AG08395 (cell line): ENCODE measurements around the gene MARF1.
A peak's percentile ranks its signal among the peaks of the same experiment; 100 is the strongest.
"Not testable (repeated sequence)": the region's sequence is repeated elsewhere in the genome, so short reads cannot be mapped to it uniquely, and the experiment has no call there.

Experiments
- DNase-seq: peaks from one replicate; pipeline ENCODE4 v3.0.0; 2012; ENCODE audit warnings: mixed read lengths, low spot score

Gene MARF1

DNA sequence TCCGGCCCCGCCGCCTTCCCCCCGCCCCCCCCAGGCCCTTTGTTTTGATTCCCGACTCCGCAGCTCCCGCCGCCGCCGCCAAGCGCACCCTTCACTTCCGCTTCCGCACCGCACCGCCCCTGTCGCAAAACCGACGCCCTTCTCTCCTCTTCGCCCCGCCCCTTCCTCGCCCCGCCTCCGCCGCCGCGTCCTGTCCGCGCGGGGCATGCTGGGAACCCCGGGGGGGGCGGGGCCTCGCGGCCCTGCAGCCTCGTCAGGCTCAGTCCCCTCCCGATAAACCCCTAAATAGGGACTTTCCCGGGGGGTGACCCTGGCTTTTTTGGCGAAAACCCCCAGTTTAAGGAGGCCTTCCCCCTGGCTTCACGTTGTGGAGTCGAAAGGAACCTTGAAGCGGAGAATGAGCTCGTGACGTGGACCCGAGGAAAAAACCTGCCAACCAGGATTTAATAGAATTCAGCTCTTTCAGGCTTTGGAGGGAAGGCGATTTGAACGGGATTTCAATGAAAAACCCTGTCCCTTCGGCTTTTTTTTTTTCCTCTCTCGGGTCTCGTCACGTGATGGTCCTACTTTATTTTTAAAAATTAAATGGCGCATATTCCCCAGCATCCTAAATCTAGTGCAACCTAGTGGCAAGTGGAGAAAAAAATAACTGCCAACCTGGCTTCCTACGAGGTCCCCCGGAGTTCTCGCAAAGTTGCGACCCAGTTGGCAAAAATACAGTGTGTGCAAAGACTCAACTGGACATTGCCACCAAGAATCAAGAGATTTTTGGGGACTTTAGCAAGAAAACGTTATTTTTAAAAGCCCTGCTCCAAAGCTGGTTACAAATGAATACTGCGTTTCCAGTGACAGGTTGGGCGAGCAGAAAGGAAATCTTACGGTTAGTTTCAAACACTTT lies at the start of gene MARF1:
Gene MARF1 (minus strand): TSS at position 107 of the 898 bp plus-strand sequence. CDS start 3,921 bp downstream, outside the sequence.
- peak; percentile 94 for DNase-seq

GRCh38 chr16:15692508-15692907 lies 49.6 kb upstream of the MARF1 start:
- not testable (repeated sequence) for DNase-seq

DNA sequence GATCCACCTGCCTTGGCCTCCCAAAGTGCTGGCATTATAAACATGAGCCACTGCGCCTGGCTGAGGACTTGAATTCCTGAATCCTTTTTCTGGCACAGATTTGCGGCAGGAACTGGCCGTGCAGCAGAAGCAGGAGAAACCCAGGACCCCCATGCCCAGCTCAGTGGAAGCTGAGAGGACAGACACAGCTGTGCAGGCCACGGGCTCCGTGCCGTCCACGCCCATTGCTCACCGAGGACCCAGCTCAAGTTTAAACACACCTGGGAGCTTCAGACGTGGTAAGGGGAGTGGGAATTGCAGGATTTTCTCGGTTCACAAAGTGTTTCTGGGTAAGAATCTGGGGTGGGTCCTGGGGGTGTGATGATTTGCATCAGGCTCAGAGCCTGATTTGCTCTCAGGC lies 48.1 kb upstream of the MARF1 start:
- no peak for DNase-seq

DNA sequence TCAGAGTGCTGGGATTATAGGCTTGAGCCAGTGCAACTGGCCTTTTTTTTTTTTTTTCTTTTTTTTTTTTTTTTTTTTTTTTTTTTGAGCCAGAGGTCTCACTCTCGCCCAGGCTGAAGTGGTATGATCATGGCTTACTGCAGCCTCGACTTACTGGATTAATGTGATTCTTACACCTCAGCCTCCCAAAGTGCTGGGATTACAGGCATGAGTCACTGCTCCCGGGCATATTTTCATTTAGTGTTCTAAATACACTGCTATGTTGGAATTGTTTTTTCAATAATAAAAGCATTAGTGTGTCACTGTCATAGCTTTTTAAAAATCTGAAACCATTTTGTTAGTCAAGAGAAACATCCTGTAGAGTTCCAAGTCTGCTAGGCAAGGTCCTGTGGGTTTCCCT lies 47.3 kb upstream of the MARF1 start:
- DNase-seq, result no peak

- no peak for DNase-seq
Measured at GRCh38 chr16:15689290-15689689, 46.3 kb upstream of the MARF1 start.

GRCh38 chr16:15686287-15686686 lies 43.3 kb upstream of the MARF1 start:
- DNase-seq, result no peak

- peak; percentile 56 for DNase-seq
Measured at GRCh38 chr16:15682105-15682570, 39.2 kb upstream of the MARF1 start.

DNA sequence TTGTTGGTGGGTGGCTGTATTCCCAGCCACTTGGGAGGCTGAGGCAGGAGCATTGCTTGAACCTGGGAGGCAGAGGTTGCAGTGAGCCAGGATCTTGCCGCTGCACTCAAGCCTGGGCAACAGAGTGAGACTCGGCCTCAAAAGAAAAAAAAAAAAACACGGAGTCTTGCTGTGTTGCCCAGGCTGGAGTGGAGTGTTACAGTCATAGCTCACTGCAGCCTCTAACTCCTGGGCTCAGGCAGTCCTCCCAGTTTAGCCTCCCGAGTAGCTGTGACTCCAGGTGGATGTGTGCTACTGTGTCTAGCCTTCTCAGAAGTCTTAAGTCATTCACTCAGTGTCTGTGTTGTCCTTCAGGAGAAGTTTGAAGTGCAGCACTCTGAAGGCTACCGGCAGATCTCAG lies 34.5 kb upstream of the MARF1 start:
- no peak for DNase-seq

DNA sequence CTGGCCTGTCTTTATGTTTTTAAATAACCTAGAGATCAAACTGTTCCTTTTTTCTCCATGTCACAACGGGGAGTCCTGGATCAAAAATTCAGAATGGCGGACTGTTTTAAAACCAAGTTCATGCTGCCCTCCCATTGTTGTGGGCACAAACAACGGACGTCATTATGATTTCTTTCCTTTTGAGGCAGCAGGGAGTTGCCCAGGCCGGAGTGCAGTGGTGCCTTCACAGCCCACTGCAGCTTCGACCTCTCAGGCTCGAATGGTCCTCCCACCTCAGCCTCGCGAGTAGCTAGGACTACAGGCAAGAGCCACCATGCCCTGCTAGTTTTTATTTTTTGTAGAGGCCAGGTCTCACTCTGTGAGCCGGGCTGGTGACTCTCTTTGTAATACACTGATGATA lies 33.6 kb upstream of the MARF1 start:
- DNase-seq, result no peak

- DNase-seq, result no peak
Measured at GRCh38 chr16:15674571-15674970, 31.6 kb upstream of the MARF1 start.

DNA sequence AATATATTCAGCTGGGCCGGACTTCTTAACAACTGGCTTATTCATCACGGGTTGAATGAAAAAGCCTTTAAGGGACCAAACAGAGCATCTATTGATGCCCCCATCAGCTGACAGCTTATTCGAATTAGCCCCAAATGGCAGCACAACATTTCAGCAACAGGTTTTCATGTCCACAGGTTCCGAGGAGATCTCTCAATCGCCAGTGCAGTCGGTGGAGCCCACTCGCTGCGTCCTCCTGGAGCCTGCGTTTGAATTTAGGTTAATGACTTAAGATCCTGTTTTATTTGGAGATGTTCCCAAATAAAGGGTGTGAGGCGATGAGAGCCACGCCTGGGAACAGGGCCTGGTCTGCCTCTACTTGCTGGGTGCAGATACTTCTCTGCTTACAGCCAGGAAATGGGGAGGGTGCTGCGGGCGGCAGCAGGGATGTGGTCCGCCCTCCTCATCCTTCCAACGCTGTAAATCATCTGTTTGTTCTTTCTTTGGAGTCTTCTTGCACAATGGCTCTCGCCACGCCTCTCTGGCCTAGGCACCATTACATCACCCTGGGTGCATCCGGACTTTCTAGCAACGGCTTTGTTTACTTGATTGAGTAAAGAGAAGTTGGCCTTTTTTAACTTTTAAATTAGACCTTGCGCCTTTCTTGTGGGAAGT lies 29.7 kb upstream of the MARF1 start:
- DNase-seq, result peak; percentile 97

DNA sequence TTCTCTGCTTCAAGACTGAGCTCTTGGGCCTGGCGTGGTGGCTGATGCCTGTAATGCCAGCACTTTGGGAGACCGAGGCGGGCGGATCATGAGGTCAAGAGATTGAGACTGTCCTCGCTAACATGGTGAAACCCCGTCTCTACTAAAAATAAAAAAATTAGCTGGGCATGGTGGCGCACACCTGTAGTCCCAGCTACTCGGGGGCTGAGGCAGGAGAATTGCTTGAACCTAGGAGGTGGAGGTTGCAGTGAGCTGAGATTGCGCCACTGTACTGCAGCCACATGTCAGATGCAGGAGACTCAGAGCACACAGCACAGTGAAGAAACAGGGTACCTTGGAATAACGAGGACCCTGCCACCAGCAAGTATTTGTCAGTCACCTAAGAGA lies 29.2 kb upstream of the MARF1 start:
- not testable (repeated sequence) for DNase-seq

DNA sequence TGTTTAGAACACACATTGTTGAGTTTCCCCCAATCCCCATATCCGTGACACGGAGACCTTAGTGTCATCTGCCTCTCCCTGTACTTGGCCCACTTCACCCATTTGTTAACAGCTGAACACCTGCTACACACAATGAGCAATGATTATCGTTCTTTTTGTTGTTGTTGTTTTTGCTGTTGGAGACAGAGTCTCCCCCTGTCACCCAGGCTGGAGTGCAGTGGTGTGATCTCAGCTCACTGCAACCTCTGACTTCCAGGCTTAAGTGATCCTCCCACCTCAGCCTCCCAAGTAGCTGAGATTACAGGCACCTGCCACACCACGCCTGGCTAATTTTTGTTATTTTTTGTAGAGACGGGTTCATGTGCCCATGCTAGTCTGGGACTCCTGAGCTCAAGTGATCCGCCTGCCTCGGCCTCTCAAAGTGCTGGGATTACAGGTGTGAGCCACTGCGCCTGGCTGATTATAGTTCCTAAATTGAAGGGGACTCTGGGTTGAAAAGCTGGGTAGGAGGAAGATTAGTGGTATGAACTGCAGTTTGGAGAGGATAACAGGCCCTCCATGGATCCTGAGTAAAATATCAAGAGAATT lies 28.7 kb upstream of the MARF1 start:
- no peak for DNase-seq

DNA sequence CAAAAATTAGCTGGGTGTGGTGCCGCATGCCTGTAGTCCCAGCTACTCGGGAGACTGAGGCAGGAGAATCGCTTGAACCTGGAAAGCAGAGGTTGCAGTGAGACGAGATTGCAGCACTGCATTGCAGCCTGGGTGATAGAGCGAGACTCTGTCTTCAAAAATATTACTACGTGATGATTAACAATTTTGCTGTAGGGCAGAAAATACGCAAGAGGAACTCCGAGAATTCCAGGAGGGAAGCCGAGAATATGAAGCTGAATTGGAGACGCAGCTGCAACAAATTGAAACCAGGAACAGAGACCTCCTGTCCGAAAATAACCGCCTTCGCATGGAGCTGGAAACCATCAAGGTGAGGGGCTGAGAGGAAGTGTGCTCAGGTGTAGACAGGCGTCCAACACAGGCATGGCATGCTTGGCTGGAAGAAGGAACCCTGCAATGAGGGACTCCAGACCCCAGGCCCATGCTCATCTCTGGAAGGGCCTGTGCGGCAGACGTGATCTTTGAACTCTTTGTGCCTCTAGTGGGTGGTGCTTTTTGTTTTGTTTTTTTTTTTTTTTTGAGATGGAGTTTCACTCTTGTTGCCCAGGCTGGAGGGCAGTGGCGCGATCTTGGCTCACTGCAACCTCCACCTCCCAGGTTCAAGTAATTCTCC lies 24.3 kb upstream of the MARF1 start:
- DNase-seq, result no peak

- DNase-seq, result no peak
Measured at GRCh38 chr16:15665107-15665506, 22.2 kb upstream of the MARF1 start.

DNA sequence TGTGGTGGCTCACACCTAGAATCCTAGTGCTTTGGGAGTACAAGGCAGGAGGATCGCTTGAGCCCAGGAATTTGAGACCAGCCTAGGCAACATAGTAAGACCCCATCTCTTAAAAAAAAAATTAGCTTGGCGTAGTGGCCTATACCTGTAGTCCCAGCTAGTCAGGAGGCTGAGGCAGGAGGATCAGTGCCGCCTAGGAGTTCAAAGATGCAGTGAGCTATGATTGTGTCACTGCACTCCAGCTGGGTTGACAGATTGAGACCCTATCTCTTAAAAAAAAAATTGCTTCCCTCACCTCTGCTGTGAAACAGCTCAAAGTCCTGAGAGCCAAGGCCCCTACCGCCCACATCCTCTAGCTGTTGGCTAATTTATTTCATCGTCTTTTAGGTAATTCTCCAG lies 17.2 kb upstream of the MARF1 start:
- no peak for DNase-seq

GRCh38 chr16:15658556-15658955 lies 15.6 kb upstream of the MARF1 start:
- no peak for DNase-seq

- no peak for DNase-seq
Measured at GRCh38 chr16:15658149-15658548, 15.2 kb upstream of the MARF1 start.

GRCh38 chr16:15655561-15655960 lies 12.6 kb upstream of the MARF1 start:
- DNase-seq, result not testable (repeated sequence)

GRCh38 chr16:15654591-15654990 lies 11.6 kb upstream of the MARF1 start:
- no peak for DNase-seq

DNA sequence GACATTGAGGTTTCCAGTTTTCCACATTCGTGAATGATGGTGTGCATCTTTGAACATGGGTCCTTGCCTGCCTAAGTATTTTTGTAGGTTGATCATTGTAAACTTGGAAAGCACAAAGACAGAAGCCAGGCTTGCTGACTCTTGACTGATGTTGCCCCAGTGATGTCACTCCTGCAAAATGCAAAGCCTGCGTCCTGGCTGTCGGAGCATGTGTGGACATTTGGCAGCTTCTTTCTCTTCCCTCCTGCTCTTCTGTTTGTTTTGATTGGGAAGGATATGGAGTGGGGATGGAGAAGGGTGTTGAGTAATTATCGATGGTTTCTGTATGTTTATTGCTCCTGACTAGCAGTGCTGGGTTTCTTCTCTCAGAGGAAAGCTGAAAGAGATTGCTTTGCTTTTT lies 10.3 kb upstream of the MARF1 start:
- DNase-seq, result peak; percentile 82

GRCh38 chr16:15652293-15653001 lies 9.5 kb upstream of the MARF1 start:
- no peak for DNase-seq
